IMR-90 (cell line): Measurements from ENCODE around the gene CDH22.

Experiments used
- CEBPB ChIP-seq: IDR thresholded peaks from 2 replicates; pipeline ENCODE4 v1.6.1; 2012; ENCODE audit warnings: low read depth, low read length, improper control_type of control experiment
- CTCF ChIP-seq: conservative IDR thresholded peaks from 2 replicates; pipeline ENCODE4 v1.5.1; 2012; ENCODE audit warnings: mild to moderate bottlenecking, low read depth, low read length, improper control_type of control experiment
- FOS ChIP-seq: fragments of 150-350 bp; IDR thresholded peaks from 2 replicates; pipeline ENCODE4 v1.6.1; 2016; ENCODE audit warnings: low read depth, low read length
- MXI1 ChIP-seq: IDR thresholded peaks from 2 replicates; pipeline ENCODE4 v1.6.1; 2012; ENCODE audit warnings: low read depth, mild to moderate bottlenecking, low read length, moderate library complexity, borderline replicate concordance
- POLR2A ChIP-seq: IDR thresholded peaks from 2 replicates; pipeline ENCODE4 v1.6.1; 2012; ENCODE audit warnings: mild to moderate bottlenecking, low read depth, low read length
- RCOR1 ChIP-seq: IDR thresholded peaks from 2 replicates; pipeline ENCODE4 v1.6.1; 2012; ENCODE audit warnings: mild to moderate bottlenecking, low read length, improper control_type of control experiment; ENCODE audit not compliant: insufficient replicate concordance
- RFX5 ChIP-seq: IDR thresholded peaks from 2 replicates; pipeline ENCODE4 v1.8.0; 2012; ENCODE audit warnings: low read depth, mild to moderate bottlenecking, low read length, moderate library complexity
- USF2 ChIP-seq: fragments of 150-350 bp; IDR thresholded peaks from 2 replicates; pipeline ENCODE4 v1.6.1; 2017; ENCODE audit warnings: mild to moderate bottlenecking, antibody characterized with exemption, low read length, low read depth

- TF ChIP-seq FOS (no peak), RCOR1 (no peak), POLR2A (no peak), CTCF (no peak), CEBPB (no peak), USF2 (no peak), MXI1 (no peak), RFX5 (no peak)
Observed at GRCh38 chr20:46173652-46174468, 134.4 kb downstream of the CDH22 start.
